HG03175 (cell line): ENCODE results near the gene RYR2.
A peak's percentile ranks its signal among the peaks of the same experiment; 100 is the strongest.
"Not testable (repeated sequence)": the region's sequence is repeated elsewhere in the genome, so short reads cannot be mapped to it uniquely, and the experiment has no call there.

Source experiments
- ATAC-seq: cut with Tn5 transposase; IDR thresholded peaks from one replicate; pipeline ENCODE4 v1.9.1; 2021; ENCODE audit warnings: mild to moderate bottlenecking, moderate library complexity; ENCODE audit not compliant: unreplicated experiment

The RYR2 gene

DNA sequence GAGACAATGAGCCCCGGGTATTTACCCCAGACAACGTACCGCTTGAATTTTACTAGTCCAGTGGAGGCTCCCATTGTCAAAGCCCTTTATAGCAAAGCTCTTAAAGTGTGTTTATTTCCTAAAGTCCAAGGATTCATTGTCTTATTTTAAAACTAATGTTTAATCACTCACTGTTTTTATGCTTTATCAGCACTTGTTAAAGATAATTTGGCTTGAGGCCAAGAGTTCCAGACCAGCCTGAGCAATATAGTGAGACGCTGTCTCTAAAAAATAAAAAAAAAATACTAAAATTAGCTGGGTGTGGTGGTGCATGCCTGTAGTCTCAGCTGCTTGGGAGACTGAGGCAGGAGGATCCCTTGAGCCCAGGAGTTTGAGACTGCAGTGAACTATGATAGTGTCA lies 202.8 kb downstream of the RYR2 start:
- ATAC-seq, result no peak

DNA sequence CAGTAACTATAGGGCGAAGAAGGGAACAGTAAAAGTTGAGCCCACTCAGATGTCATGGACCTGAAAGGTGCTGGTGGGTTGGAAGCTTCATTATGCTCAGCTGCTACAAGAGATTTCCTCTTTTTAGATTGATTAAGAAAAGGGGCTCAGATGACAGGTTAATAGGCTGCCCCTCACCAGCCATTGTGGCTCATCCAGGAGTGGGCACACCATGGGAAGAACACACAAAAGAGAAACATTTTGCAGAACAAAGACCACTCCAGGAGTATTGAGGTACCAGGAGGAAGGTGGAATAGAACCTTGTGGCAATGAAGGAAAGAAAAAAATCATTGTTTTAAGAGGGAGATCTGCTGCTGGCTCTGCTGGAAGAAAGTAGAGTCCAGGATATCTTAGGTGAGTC lies 205.5 kb downstream of the RYR2 start:
- no peak for ATAC-seq

DNA sequence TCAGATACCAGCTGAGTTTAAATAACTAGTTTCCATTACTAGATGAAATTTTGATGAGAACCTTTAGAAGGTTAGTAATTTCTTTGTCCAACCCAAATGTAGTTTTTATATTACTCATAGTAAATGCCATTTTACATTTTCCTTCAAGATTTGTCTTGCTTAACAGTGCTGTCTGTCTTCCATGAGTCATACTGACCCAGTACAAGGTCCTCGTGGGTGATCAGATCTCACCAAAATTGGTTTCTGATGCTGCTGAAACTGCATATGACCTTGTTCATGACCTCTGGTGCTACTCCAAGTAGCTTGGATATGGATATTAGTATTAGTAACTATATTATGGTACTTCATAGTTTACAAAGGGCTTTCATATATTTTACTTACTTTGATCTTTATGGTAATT lies 207.1 kb downstream of the RYR2 start:
- ATAC-seq, result no peak

DNA sequence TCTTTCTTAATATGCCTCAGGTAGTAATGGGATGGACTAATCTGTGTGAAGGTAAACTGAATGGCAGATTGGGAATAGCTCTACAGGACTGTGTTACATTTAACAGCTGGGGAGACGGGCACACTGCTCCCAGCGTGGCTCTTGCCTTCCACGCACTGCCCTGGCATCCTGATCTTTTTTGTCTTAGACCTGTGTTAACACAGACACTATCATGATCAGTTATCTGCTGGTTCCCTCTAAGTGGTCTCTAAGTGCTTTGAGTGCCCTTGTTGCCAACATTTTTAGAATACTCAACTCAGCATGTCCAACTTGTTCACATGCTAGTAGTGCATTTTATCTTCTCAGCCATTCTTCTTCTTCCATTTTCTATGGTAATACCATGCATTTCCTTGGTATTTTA lies 208.1 kb downstream of the RYR2 start:
- ATAC-seq, result no peak

DNA sequence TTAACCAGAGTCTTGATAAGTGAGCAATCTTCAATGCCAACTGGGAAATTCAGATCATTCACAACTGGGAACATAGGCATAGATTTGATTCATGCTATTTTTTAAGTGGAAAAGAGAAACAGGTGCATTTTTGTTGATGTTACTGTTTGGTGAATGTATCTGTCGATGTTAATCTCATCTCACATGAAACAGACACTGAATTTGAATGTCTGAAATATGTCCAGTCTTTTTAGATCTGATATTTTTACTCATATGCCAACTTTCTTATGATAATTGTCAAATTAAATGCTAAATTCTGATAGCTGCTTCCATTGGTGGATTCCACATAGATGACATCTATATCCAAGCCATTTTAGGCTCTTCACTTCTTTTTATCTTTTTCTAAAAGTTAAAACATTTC lies 213.1 kb downstream of the RYR2 start:
- ATAC-seq, result no peak

DNA sequence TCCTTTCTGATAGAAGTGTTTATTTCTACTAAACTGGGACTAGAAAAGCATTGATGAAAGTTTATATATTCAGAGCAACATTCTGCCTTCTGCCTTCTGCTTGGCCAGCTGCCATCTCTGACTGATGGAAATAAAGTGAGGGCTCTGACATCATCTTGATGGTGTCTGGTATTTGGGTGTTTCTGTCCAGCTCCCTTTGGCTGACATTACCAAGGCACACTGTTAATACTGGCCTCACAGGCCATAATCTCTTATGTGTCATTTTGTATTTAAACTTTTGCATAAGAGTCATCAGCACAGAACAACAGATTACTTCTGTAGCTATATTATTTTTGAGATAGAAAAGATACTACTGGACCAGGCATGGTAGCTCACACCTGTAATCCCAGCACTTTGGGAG lies 216.9 kb downstream of the RYR2 start:
- no peak for ATAC-seq

DNA sequence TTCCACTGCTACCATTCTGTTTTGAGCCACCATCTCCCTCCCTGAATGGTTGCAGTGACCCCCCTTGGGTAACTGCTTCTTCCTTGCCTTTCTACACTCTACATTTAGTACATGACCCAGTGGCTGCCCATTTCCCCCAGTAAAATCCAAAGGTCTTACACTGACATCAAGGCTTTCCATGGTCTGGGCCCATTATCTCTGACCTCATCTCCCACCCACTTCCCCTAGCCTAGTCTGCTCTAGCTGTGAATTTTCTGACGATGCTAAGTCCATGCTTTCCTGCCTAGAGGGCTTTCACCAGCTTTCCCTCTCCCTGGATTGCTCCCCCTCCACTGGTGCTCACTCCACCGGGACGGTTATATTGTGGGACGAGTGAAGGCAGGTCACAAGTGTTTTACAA lies 219.2 kb downstream of the RYR2 start:
- ATAC-seq, result no peak

DNA sequence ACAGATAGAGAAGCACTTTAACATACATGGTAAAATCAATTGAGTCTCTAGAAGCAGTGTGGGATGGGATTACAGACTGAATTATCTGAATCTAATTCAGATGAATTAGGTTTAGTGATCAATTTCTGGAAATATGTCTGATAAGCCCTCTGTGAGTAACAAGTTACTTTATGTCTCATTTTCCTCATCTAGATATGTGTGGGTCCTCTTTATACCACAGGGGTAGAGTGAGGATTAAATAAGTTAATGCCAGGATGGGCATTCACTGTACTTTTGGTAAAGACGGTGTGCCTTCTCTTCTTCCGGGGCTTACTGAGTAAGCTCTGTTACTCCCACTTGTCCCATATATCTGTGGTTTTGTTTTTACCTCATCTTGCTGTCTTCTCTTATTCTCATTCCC lies 225.8 kb downstream of the RYR2 start:
- no peak for ATAC-seq

DNA sequence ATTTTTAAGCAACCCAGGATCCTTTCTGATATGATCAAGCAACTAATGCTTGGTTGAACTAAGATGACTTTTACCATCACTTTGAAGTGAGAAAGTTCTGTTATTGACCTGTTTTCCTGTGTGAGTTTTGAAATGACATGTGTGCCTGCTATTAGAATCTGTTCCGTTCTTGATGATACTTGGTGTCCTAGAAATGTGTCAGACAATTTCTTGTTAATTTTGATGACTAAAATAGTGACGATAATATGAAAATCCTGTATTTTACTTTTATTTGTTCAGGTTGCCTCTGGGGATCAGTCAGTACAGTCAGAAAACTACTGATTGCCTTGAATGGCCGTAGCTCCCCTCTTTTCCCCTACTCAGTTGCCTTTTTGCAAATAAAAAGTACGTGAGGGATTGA lies 228.0 kb downstream of the RYR2 start:
- peak; percentile 79 for ATAC-seq

DNA sequence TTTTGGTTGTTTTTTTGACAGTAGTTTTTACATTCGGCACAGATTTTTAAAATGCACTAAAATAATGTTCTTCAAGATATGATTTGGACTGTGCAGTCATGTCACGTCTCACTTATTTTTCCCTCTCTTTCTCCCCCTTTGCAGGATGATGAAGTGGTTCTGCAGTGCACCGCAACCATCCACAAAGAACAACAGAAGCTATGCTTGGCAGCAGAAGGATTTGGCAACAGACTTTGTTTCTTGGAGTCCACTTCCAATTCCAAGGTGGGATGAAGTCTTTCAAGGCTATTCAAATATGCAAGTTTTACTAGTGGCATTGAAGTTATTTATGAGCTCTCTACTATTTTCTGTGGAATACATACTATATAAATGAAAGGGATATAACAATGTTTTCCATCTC lies 228.4 kb downstream of the RYR2 start:
- no peak for ATAC-seq

DNA sequence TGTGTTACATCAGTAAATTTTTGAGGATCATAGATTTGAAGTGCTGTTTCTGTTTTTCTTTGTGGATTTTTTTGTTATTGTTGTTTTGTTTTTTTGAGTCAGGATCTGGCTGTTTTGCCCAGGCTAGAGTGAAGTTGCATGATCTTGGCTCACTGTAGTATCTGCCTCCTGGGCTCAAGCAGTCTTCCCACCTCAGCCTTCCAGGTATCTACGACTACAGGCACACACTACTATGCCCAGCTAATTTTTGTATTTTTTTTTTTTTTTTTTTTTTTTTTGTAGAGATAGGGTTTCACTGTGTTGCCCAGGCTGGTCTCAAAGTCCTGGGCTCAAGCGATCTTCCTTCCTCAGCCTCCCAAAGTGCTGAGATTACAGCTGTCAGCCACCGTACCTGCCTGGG lies 236.0 kb downstream of the RYR2 start:
- ATAC-seq, result not testable (repeated sequence)

DNA sequence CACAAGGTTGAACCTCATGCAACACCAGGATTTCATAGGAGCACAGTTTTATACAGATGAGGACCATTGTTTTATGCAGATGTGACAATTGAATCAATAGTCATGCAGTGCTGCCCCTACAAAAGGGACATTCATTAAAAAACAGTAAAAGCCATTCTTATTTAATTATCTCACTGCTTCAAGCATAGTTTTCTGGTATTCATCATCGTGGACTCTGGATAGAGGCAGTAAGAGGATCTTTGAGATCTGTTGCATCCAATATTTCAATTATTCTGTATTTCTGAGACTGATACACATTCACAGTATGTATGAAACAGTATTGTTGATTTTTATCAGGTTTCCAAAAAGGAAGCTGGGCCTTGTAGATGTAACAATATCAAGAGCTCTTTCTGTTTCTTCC lies 237.6 kb downstream of the RYR2 start:
- ATAC-seq, result no peak

DNA sequence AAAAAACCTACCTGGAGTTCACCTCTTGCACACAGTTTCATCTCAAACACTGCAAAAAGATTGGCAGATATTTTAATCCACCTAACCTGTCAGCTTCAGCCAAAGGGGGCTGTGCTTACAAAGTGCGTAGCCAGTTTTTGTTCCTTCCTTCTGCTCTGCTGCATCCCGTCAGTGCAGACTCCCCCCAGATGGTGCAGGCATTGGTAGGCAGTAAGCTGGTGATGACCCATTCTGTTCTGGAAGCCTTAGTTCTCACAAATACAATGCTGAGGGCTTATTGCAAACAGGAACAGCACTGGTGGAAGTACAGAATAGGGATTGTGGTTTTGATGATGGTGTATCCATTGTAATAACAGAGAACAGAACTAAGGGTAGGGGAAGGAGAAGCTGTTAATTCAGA lies 239.5 kb downstream of the RYR2 start:
- ATAC-seq, result no peak

DNA sequence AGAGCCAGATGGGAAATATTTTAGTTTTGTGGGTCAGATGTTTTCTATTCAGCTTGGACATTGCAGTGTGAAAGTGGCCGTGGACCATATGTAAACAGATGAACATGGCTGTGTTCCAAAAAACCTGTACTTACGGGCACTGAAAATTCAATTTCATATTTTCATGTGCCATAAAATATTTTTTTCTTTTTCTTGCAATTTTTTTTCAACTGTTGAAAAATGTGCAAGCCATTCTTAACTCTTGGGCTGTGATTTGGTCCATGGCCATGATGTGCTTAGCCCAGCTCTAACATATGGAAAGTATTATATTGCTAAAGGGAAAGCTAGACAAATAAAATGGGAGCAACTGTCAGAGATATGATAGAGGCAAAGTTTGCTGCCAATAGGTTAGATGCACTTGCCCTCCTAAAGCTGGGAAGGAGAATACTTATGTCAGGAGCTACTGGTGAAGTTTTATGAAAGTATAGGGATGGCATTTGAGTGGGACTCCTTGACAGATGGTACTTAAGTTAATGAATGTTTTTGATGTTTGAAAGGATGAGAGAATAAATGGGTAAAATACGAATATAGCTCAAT lies 240.3 kb downstream of the RYR2 start:
- no peak for ATAC-seq

DNA sequence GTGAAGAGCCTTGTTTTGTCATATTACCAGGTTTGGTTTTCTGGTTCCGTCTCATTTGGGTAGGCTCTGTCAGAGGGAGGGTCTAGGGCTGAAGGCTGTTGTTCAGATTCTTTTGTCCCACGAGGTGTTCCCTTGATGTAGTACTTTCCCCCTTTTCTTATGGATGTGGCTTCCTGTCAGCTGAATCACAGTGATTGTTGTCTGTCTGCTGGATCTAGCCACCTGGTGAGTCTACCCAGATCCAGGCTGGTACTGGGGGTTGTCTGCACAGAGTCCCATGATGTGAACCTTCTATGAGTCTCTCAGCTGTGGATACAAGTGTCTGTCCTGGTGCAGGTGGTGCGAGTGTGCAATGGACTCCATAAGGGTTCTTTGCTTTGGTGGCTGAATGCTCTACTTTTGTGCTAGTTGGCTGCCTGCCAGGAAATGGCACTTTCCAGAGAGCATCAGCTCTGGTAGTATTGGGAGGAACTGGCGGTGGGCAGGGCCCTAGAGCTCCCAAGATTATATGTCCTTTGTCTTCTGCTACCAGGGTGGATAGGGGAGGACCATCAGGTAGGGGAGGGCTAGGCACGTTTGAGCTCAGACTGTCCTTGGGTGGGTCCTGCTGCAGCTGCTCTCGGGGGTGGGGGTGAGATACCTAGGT lies 246.0 kb downstream of the RYR2 start:
- no peak for ATAC-seq

DNA sequence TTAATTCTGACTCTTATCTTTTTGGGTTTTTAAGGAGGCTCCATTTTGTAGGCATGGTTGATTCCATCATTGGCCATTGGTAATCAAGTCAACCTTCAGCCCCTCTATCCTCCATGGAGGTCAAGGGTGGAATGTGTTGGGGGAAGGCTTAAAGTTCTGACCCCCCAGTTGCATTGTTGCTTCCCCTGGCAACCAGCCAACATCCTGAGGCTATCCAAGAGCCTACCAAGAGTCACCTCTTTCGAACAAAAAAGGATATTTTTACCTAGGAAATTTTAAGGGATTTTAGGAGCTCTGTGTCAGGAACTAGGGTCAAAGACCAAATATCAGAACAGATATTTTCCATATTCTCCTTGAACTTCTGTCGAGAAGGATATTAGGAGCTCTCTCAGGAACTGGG lies 251.8 kb downstream of the RYR2 start:
- no peak for ATAC-seq

DNA sequence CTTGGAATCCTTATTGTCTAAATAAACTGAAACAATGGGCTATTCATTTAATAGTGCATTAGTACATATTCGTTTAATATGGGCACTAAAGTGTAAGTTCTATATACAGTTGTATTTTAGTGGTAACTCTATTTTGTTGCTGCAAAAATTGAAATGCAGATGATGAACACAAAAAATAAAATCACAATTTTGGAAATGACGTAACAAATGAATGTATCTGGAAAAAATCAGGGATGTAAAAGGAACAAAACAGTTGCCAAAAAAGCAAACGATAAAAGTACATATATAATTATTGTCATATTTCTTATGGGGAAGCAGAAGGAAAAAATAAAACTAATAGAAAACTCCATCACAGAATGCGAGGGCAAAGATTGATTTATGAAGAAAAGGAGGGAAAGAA lies 254.9 kb downstream of the RYR2 start:
- ATAC-seq, result no peak

DNA sequence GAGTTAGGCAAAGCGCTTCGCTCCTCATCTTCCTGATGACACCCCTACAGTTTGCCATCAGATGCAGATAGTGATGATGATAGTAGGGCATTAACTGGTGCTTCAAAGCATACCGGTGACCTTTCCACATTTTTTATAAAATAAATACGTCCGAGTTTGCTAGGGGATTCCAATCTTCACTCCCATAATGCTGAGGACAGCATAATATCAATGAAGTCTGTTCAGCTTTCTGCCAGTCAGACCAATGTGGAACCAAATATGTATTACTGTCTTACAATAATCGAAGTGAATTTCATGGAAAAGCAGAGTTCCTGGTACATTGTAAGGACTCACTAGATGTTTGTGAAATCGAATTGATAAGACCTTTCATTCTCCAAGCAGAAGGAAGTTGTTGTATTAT lies 258.7 kb downstream of the RYR2 start:
- ATAC-seq, result no peak

DNA sequence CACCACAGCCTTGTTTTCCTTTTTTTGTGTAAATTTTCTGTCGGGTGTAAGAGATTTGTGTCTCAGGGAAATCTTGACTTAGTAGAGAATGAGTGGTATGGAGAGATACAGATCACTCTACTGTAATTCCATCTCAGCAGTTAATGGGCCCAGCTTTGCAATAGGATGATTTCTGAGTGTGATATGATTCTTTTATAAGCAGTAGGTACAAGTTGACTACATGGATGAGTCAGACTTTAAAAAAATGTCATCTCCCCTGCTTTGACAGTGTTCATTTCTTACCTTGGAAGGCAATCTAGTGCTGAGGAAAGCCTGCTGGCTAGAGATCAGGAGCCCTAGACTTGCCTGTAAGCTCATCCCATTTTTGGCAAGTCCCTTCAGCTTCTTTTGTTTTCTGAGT lies 261.9 kb downstream of the RYR2 start:
- no peak for ATAC-seq

DNA sequence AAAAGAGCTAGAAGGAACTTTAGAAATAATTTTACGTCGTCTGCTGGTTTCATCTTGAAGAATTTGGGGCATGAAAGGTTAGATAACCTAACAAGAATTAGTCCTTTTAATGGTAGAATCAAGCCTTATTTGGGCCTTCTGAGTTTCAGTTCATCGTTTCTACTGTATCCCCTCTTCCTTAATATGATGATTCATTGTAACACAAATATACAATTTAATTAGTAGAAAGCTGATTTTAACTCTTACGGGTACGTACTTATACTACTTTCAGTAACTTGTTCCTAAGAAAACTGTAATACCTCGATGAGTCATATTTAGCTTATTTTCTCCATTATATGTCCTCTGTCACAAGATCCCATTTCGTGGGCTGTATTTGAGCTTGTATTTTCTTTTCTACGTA lies 264.7 kb downstream of the RYR2 start:
- no peak for ATAC-seq

DNA sequence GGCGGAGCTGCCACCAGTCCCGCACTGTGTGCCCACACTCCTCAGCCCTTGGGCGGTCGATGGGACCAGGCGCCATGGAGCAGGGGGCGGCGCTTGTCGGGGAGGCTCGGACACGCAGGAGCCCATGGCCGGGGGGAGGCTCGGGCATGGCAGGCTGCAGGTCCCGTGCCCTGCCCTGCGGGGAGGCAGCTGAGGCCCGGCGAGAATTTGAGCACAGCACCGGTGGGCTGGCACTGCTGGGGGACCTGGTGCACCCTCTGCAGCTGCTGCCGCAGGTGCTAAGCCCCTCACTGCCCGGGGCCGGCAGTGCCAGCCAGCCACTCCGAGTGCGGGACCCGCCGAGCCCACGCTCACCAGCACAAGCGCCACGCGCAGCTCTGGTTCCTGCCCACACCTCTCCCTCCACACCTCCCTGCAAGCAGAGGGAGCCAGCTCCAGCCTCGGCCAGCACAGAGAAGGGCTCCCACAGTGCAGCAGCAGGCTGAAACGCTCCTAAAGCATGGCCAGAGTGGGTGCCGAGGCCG lies 267.7 kb downstream of the RYR2 start:
- no peak for ATAC-seq

DNA sequence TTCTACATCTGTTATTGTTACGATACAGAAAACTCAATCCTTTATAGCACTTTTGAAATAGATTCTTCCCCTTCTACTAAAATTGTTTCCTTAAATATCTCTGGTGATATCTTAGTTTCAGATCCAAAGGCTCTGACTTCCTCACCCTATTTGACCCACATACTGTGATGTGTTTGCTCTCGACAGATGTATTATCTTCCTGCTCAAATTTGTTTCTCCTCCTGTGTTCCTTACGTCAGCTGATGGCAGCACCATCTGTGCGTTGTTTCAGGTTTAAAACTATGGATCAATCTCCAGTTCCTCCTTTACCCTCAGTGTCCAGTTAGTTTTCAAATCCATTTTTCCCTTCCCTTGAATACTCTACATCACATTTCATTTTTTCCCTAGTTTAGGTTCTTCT lies 274.4 kb downstream of the RYR2 start:
- ATAC-seq, result no peak

DNA sequence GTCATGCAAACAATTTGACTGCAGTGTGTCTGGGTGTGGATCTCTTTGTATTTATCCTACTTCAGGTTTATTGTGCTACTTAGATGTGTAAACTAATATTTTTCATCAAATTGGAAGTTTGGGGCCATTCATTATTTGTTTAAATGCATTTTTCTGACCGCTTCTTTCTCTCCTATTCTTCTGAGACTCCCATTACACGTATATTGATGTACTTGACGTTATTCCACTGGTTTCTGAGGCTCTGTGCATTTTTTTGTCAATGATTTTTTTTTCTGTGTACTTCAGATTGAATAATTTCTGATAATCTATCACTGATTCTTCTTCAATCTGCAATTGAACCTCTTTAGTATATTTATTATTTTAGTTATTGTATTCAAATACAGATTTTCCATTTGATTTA lies 276.8 kb downstream of the RYR2 start:
- ATAC-seq, result no peak
